Brain pericyte (primary cell): ENCODE data around the gene SRP72.
"Not testable (repeated sequence)": the region's sequence is repeated elsewhere in the genome, so short reads cannot be mapped to it uniquely, and the experiment has no call there.

Source experiments
- DNase-seq: peaks from one replicate; pipeline ENCODE4 v3.0.0-alpha.2; 2012; ENCODE audit warnings: low read depth, low spot score

Gene SRP72, protein sequence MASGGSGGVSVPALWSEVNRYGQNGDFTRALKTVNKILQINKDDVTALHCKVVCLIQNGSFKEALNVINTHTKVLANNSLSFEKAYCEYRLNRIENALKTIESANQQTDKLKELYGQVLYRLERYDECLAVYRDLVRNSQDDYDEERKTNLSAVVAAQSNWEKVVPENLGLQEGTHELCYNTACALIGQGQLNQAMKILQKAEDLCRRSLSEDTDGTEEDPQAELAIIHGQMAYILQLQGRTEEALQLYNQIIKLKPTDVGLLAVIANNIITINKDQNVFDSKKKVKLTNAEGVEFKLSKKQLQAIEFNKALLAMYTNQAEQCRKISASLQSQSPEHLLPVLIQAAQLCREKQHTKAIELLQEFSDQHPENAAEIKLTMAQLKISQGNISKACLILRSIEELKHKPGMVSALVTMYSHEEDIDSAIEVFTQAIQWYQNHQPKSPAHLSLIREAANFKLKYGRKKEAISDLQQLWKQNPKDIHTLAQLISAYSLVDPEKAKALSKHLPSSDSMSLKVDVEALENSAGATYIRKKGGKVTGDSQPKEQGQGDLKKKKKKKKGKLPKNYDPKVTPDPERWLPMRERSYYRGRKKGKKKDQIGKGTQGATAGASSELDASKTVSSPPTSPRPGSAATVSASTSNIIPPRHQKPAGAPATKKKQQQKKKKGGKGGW

DNA sequence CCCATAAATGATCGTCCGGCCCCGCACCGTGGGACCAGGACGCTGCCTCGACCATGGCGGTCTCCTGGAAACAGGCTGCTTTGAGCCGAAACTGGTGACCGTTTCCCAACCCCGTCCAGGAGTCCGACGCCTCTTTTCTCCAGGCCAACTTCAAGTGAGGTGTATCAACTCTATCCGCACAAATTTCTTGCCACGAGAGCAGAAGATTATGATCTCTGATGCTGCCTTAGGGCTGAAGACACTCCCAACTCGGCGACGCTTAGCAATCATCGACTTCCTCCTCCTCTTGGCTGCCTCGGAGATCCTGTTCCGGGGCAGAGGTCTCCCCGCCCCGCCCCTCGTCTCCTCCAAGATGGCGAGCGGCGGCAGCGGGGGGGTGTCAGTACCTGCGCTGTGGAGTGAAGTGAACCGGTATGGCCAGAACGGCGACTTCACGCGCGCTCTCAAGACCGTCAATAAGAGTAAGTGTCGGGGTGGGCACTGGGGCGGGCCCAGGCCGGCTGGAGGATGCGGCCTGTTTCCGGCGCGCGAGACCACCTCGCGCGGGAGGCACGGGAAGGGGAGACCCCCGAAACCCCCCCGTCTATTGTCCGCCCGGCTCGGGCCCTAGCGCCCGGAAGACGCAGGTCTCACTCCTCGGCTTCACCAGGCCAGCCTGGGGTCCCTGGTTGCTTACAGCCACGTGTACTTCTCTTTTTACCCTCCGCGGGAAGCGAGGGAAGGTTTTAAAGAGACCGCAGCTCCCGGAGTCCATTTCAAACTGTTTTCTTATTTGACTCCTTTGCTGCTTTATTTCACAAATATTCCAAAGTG is at the start of gene SRP72:
Gene SRP72 (plus strand): TSS at position 334 of the 813 bp plus-strand sequence. CDS start 19 bp downstream, at position 353.
- DNase-seq, result peak; percentile 30

DNA sequence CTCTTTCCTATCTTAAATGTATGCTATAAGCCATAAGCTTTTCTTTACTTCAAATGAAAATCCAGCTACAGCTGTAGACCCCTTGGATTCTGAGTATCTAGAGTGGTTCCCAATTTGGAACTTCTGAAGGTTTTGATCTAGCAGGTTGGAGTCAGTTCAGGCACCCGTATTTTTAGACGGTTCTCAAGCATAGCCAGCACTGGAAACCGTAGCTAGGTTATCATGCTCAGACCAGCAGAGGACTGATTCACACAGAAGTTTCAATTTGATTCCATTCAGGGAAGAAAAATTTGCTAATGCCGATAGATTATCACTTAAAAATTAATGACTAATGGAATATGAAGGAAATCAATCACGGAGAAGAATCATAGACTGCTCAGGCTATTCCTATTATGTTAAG is 43.2 kb upstream of the SRP72 start:
- no peak for DNase-seq

DNA sequence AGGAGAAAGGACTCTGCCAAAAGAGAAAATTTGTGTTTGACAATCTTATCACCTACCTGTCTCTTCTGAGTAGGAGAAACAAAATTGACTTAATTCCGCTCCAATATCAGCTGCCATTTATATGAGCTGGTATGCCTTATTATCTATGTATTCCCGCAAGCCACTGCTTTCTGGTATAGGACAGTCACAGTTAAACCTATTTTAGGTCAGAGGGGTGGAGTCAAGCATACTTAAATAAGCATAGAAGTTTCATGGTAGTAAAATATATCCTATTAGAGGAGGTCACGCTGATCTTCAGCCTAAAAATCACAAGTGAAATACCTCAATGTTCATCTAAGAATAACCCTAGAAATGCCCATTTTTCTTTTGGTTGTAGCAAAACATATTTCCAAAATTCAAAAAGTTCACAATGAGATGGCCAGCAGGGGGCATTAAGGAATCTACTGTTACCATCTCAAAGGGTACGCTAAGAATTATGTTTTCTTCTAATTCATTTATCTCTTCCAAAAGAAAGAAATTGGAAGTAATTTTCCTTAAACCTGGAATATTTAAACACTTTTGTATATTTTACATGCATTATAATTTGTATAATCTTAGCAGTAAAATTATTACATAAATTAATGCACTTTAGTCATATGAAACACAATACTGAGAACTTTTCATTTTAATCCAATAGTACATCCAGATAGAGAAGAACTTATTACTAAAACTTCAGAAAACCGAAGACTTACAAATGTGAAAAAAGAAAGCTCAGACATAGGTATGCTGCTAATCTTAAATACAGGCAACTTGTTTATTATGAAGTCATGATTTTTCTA is 42.5 kb upstream of the SRP72 start:
- no peak for DNase-seq

DNA sequence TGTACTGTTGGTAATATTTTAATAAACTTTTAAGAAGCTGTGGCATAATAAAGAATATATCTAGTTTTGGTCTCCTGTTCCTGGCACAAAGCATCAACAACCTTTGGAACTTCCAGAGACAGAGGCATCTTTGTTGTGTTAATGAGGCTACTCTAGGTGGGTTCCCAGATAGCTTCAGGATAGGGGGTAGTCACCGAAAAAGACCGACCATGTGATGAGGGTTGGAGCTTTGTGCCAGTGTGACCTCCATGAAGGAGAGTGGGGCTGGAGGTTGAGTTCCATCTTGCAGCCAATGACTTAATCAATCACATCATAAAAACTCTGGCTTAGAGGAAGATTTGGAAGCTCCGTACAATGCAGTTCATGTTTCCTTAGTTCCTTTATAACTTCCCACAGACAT is 41.9 kb upstream of the SRP72 start:
- DNase-seq, result no peak

DNA sequence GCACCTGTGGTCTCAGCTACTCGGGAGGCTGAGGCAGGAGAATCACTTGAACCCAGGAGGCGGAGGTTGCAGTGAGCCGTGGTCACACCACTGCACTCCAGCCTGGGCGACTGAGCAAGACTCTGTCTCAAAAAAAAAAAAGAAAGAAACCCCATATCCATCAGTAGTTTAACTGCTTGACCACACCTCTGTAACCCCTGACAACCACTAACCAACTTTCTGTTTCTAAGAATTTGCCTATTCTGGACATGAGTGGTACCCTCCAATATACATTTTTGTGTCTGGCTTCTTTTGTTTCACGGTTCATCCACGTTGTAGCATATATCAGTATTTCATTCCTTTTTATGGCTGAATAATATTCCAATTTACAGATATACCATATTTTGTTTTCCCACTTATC is 41.1 kb upstream of the SRP72 start:
- DNase-seq, result no peak

DNA sequence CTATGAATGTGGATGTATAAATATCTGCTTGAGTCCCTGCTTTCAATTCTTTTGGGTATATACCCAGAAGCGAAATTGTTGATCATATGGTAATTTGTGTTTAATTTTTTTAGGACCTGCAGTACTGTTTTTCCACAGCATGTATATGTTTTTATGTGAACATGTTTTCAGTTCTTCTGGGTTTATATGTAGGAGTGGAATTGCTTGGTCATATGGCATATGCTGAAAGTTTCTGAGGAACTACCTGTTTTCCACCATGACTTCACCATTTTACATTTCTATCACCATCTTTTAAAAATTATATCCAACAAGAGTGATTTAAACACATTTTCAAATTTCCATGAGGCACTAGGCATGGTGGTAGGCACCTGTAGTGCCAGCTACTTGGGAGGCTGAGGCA is 40.2 kb upstream of the SRP72 start:
- DNase-seq, result no peak

DNA sequence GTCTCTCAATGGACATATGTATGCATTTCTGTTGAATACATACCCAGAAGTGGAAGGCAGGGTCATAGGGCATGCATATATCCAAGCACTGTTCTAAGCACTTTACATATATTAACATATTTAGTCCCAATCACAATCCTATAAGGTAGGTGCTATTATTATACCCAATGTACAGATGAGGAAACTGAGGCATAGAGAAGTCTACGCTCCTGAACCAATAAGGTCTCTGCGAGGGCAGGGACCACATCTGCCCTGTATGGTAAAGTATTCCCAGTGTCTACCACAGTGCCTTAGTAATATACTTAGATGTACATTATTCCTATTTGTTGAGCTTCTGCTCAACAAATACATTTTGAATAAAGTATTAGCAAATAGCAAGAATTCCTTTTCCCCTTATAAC is 37.2 kb upstream of the SRP72 start:
- no peak for DNase-seq

DNA sequence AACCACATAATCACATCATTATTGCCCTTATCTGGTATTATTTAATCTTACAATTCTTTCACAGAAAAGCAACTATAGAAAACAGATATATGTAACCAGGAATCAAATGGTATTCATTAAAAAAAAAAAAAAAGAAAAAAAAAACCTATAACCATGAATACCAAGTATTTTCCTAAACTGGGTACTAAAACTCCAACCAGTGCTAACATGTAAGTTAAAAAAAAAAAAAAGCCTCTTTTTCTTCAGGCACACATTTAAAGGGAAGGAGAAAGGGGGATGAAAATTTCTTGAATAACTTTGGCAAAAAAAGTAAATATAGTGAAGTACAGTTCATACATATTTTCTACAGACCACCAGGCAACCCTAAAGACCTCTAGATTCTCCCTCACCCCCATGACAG is 34.1 kb upstream of the SRP72 start:
- DNase-seq, result no peak

DNA sequence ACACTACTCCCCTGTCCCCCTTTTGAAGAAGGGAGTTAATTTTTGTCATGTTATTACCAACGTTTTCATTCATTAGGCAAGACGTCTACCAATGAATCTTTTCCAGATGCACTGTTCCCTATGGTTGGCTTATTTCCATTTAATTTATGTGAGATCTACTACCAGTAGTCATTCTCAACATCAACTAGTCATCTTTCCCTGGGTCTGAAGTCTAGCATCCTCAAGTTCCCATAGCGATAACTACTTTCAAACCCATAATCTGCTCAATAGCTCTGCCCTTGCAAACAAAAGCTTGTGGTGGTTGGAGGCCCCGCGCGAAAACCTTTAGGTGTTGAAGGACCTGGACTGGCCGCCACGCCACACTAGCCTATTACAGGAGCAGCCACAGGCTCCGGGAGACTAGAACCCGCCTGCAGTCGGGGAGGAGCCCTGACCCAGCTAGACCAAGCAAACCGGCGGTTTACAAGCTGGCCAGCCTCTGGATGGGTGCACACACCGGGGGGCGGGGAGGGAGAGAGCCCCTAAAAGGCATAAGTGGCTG is 32.7 kb upstream of the SRP72 start:
- DNase-seq, result no peak

DNA sequence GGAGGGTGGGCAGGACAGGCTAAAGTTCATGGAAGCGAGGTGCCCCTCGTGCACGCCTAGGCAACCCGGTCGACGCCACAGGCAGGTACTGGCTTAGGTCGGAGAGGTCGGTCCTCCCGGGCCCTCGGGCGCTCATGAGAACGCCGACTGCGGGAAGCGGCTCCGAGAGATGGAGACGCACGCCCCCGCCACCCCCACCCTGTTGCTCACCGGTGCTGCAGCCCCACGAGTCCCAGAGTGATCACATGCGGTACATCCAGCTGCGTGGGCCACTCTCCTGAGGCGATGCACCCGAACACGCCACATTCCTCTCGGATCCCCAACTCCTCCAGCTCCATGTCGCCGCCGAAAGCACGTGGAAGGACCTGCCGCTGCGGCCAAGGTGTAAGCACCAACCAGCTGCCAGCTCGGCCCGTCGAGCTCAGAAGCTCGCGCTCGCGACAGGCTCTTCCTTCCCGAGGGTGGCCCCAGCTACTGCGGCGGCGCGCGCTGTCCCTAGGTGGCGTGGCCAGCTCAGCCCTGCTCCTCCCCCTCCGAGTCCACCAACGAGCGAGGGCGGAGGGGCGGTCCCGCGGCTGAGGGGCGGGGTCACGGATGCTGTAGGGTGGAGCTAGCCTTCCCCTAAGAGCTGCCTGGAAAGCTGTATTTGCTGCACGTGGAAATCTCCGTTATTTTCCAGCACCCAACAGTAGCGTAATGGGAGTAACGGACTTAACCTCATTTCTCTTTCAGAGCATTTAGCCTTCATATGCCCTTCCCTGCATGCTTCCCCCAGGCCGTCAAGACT is 32.1 kb upstream of the SRP72 start, which contains the start of gene PPAT:
Gene PPAT (minus strand): TSS at position 476 of the 787 bp plus-strand sequence. CDS start 138 bp downstream, at position 338.
- DNase-seq, result peak; percentile 95

DNA sequence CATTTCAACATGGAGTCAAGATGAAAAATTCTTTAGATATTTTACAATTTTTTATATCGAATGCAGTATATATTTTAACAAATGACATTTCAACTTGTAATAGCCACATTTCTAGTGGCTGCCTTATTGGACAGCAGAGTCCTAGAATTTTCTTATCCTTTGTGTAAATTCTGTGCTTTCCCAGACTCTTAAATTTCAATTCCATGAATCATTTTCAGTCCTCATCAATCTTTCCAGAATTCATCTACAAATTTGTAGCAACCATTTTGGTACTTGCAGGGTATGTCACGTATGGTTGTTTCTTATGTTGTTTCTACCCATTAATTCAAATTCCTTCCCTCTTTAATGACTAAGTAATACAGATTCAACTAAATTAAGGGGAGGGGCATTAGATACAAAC is 28.7 kb upstream of the SRP72 start:
- no peak for DNase-seq

DNA sequence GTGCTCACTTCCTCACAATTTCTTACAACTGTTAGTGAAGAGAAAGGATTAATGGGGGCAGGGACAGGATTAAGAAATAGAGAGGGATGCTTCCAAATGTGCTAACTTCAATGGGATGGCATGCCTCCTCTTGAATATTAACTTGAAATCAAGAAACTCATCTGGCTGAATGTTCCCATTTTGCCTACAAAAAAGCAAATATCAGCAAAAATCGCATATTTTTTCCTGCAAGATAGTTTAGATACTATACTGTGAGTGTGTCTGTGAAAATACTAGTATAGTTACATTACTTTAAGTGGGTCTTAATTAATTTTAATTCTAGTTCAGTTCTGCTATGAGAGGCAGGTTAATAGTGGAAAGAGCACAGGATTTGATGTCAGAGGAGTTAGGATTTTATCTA is 26.4 kb upstream of the SRP72 start:
- no peak for DNase-seq

DNA sequence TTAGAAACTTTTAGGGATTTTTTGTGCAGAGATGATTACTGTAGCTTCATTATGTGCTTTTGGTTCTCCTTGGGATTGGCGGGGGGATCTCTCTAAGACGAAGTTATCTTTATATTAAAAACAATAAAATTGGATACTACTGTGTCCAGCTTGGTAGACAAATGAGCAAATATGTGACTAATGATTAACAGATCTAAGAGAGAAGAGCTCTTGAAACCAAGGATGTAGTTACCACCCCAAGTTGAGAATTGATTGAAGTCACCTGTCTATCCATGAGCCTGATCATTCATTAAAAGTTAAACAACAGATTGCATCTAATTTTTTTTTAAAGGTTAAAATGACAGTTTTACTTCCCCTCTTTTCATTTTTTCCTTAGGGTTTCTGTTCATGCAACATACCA is 22.7 kb upstream of the SRP72 start:
- DNase-seq, result no peak

DNA sequence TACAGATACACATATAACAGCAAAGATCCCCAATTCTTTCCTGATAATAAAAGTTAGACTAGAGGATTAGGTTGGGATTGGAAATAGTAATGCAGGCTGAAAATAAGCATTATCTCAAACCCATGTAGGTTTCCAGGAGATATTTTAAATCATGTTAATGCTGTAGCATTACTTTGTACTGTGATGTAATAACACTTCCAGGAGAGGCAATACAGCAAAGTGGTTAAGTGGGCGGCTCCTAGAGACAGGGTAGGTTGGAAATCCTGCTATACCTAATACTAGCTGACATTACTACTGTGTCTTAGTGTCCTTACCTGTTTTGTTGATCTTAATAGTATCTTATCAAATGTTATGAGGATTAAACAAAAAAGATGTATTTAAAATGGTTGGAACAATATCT is 21.7 kb upstream of the SRP72 start:
- no peak for DNase-seq

DNA sequence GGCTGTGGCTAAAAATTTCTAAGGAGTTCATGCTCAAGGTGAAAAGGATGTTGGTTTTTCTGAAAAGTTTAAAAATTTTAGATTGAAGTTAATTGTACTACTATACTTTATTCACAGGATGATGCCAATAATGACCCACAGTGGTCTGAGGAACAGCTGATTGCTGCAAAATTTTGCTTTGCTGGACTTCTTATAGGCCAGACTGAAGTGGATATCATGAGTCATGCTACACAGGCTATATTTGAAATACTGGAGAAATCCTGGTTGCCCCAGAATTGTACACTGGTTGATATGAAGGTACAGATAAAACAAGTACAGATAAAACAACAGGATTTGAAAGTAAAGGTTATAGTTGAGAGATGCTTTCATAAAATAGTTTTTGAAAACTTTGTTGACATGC is 19.1 kb upstream of the SRP72 start:
- DNase-seq, result no peak

DNA sequence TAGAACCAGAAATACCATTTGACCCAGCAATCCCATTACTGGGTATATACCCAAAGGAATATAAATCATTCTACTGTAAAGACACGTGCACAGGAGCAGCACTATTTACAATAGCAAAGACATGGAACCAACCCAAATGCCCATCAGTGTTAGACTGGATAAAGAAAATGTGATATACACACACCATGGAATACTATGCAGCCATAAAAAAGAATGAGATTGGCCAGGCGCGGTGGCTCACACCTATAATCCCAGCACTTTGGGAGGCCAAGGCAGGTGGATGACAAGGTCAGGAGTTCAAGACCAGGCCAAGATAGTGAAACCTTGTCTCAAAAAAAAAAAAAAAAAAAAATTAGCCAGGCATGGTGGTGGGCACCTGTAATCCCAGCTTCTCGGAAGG is 17.9 kb upstream of the SRP72 start:
- DNase-seq, result not testable (repeated sequence)

DNA sequence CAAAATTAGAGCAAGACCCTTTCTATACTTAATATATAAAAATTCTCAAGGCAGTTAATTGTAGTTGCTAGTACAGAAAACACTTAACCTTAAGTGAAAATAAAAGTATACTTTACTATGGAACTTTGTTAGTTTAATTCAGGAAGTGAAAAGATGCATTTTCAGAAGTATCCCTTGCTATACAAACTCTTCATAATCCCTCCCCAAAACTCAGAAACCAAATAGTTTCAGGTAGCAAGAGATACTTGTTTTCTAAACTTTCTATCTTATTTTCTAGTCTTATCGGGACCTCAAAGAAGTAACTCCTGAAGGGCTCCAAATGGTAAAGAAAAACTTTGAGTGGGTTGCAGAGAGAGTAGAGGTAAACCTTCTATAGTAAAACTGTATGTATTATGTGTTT is 17.1 kb upstream of the SRP72 start:
- no peak for DNase-seq

DNA sequence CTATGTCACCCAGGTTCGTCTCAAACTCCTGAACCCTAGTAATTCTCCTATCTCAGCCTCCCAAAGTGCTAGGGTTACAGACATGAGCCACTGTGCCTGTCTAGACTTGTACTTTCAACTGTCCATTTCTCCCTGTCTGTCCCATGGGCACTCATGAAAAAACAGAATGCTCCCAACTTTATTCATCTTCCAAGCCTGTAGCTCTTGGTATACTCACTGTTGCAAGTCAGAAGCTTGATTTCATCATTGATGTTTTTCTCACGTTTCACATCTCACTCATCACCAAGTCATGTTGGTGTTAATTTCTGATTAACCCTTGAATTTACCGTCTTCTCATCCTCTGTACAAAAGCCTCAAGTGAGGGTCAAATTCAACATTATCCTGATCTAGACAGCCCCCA is 7.3 kb upstream of the SRP72 start:
- DNase-seq, result no peak

DNA sequence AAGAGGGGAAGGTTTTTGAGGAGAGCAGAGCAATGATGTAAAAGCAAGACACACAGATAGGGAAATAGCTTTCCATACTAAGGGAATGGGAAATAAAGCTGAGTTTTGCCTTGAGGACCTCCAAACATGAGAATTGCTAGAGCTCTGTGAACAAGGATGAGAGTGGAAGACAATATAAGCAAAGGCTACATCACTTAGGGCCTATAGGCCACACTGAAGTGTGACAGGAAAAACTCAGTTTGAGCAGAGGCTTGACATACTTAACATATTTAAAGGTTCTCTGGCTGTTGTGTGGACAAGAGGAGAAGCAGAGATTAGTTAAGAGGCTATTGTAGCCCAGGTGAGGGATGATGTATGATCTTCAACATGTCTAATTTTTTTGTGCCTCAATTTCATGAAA is 5.3 kb upstream of the SRP72 start:
- no peak for DNase-seq

DNA sequence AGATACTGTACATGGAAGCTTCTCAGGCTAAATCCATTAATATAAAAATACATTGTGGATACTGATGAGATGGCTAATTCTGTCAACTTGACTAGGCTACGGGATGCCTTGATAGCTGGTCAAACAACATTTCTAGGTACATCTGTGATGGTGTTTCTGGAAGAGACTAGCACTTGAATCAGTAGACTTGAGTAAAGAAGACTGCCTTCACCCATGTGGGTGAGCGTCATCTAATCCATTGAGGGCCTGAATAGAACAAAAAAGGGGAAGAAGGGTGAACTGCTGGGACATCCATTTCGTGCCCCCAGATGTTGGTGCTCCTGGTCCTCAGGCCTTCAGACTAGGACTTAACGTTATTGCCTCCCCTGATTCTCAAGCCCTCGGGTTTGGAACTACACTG is 3.7 kb upstream of the SRP72 start:
- no peak for DNase-seq
